ENCODE measurements around the gene PRKAG2. TPM values are rescaled to one million over a fixed set of nuclear protein-coding genes. Genes with fewer than 3 reads are reported as not detected.

The PRKAG2 gene
- polyA plus RNA-seq, 4 donors: 6.1 to 38.1 (median 33.6) TPM

DNA sequence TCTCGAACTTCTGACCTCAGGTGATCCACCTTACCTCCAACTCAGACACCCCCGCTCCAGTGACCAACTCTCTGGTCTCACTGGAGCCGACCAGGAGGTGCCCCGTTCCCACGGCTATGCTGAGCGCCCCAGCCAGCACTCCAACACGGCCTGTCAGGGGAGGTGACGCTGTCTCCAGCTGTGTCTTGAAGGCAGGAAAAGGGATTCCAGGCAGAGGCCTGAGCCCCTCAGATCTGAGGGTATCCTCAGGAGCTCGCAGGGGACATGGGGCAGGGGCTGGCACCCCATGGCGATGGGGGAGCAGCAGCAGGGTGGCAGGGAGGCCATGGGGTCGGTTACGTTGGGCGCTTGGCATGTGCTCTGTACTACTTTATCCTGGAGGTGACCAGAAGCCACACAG is 262.9 kb downstream of the PRKAG2 start:
- DNase-seq (ENCODE audit: low read depth in 4 of 4, low spot score in 3 of 4): no peak

DNA sequence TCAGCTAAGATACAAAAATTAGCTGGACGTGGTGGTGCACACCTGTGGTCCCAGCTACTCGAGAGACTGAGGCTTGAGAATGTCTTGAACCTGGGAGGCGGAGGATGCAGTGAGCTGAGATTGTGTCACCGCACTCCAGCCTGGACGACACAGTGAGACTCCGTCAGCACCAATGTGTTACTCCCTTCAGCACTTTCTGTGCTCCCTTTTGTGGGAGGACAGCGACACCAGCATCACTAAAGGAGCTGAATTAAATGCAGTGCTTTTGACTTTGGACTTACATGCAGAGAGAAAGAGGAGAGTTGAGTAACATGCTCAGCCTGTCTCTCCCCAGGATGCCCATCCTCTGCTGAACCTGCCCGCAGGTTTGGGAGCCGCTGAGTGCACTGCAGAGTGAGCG is 265.0 kb downstream of the PRKAG2 start:
- no peak for DNase-seq (ENCODE audit: low read depth in 4 of 4, low spot score in 3 of 4)

DNA sequence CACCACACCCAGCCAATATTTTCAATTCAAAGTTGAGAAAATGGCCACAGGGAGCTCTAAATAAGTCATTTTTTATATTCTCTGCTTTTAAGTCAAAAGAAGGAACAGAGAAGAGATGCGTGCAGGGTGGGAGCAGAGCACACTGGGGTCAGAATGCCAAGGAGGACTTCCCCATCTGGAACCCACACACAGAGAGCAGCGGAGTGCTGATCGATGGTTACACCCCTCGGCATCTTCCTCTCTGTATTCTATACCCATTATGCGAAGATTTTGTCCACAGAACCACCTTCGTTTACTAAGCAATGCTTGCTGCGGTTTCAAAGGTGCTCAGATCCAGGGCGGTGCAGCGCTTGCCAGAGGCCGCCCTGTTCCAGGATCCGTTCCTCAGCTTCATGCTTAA is 265.9 kb downstream of the PRKAG2 start:
- DNase-seq (ENCODE audit: low read depth in 4 of 4, low spot score in 3 of 4): no peak

DNA sequence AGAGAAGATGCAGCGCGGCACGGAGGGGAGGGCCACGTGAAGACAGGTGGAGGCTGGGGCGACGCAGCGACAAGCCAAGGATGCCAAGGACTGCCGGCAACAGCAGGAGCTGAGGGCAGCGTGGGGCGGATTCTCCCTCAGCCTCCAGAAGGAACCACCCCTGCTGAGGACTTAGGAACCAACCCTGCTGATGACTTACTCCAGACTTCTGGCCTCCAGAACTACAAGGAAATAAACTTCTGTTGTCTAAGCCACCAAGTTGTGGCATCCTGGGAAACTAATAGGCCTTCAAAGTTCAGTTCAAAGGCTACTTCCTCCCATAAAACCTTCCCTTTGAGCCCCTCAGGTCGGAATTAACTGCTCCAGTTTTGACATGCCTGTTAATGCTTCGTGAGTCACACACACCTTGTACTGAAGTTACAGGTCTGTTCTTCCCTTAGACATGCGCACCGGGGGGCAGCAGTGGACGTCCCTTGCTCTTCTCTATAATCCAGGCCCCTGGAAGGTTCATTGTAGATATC is 268.8 kb downstream of the PRKAG2 start:
- DNase-seq (ENCODE audit: low read depth in 4 of 4, low spot score in 3 of 4): no peak

DNA sequence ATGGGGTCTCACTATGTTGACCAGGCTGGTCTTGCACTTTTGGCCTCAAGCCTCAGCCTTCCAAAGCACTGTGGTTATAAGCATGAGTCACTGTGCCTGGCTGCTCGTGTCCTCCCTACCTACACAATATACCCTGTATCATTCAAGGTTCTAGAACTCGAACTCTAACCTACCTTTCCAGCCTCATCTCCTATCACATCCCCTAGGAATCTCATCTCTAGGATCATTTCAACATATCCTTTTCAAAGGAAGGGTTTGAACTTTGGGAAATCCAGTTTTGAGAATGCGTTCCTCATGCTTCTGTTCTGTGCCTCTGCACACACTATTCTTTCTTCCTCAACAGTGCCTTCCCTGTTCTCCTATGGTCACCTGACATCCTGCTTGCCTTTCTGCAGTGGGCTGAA is 269.4 kb downstream of the PRKAG2 start:
- no peak for DNase-seq (ENCODE audit: low read depth in 4 of 4, low spot score in 3 of 4)

DNA sequence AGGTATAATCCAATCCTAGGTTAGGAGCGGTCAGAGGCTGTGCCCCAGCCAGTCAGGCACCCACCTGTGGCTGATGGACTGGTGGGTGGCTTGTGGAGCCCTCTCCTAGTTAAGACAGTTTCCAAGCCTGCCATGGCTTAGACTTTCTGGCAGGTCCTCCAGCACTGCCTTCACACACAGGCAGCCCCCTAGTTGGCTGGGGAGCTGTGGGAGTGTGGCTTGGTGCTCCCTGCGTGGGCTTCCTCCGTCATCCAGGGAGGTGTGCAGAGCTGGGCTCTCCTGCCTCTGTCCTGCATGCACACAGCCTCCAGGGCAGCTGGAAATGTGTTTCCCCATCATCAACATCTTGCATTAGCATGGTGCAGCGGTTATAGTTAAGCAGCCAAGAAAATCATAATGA is 273.0 kb downstream of the PRKAG2 start:
- DNase-seq (ENCODE audit: low read depth in 4 of 4, low spot score in 3 of 4): no peak

DNA sequence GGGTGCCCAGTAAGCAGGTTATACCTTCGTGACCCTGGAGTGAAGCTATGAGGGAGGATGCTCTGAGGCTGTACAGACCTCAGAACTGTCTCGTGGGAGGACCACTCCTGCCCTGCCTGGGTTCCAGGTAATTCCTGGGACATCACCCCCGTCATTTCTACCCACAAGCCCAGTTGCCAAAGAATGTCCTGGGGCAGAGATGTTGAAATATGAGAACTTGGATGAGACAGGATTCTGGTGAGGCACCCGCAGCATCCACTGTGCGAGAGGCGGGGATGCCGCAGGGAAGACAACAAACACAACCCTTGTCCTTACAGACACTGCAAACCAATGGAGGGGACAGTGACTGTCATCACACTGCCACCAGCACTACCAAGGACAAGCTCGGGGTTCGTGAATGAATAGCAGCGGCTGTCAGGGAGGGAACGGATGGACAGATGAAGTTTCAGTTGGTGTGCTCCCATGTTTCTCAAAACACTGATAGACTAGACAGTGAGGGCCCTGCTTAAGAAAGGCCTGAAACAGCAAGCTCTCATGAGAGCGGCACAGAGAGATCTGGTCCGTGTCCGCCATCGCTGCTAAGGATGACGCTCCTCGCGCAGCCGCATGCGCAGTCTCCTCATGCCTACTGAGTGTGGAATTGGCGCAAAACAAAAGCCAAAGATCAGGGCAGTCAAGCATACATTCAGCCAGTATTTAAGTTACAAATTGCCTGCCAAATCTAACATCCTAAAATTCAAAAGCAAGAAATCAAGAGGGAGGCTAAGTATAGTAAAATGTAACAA is 275.2 kb downstream of the PRKAG2 start:
- no peak for DNase-seq (ENCODE audit: low read depth in 4 of 4, low spot score in 3 of 4)

DNA sequence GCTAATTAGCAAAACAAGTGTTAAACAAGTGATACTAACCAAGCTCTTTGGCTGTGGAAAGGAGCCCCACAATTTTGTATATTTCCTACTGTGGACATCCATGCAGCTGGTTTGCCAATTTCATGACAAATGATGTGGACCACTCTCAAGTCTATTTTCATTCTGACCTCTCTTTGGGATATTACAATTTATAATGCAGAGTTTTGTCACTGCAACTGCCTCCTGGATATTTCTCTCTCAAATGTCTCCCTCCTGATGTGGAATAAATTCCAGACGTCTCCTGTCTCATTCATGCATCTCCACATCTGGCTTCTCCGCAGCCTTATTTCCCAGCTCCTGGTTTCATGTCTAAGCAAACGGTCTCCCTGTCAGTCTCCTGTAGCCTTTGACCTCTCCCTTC is 276.6 kb downstream of the PRKAG2 start:
- no peak for DNase-seq (ENCODE audit: low read depth in 4 of 4, low spot score in 3 of 4)

DNA sequence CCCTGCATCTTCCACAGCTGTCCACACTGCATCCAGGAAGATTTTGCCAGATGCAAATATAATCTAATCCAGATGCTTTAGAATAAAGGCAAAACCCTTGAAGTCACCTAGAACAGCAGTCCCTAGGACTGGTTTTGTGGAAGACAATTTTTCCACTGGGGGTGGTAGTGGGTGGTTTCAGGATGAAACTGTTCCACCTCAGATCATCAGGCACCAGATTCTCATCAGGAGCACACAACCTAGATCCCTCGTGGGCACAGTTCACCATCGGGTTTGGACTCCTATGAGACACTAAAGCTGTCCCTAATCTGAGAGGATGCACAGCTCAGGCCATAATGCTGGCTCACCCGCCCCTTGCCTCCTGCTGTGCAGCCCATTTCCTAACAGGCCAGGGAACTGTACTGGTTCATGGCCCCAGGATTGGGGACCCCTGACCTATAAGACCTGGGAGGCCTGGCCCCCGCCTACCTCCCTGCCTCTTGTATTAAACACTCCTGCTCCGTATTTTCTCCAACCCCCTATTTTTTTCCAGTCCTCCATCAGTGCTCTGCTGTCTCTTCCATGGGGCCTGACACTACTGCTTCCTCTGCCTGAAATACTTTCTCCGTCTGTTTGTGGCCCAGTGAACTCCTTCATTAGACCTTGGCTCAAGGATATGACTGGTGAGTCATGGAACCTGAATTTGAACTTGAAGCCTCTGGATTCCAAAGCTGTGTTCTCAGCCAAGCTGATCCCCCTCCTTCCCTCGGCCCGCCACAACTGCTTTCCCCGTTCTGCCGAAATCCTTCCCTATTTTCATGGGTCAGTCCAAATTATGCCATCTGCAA is 277.3 kb downstream of the PRKAG2 start:
- DNase-seq (ENCODE audit: low read depth in 4 of 4, low spot score in 3 of 4): no peak

DNA sequence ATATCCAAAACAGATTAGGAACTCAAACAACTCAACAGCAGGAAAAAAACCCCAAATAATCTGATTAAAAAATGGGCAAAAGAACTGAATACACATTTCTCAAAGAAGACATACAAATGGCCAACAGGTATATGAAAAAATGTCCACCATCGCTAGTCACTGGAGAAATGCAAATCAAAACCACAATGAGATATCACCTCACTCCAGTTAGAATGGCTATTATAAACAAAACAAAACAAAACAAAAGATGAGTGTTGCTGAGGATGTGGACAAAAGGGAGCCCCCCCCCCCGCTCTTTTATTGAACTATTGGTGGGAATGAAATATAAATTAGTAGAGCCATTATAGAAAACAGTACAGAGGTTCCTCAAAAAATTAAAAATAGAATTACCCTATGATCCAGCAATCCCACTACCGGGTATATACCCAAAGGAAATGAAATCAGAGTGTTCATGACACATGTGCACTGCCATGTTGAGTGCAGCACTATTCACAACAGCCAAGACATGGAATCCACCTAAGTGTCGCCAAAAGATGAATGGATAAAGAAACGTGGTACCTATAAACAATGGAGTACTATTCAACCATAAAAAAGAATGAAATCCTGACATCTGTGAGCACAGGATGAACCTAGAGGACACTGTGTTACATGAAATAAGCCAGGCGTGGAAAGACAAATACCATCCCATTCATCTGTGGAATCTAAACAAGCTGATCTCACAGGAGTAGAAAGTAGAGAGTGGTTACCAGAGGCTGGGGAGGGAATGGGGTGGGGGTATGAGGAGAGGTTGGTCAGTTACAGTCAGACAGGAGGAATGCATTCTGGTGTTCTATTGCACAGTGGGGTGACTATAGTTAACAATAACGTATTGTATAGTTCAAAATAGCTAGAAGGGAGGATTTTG is 279.1 kb downstream of the PRKAG2 start:
- DNase-seq (ENCODE audit: low read depth in 4 of 4, low spot score in 3 of 4): no peak

DNA sequence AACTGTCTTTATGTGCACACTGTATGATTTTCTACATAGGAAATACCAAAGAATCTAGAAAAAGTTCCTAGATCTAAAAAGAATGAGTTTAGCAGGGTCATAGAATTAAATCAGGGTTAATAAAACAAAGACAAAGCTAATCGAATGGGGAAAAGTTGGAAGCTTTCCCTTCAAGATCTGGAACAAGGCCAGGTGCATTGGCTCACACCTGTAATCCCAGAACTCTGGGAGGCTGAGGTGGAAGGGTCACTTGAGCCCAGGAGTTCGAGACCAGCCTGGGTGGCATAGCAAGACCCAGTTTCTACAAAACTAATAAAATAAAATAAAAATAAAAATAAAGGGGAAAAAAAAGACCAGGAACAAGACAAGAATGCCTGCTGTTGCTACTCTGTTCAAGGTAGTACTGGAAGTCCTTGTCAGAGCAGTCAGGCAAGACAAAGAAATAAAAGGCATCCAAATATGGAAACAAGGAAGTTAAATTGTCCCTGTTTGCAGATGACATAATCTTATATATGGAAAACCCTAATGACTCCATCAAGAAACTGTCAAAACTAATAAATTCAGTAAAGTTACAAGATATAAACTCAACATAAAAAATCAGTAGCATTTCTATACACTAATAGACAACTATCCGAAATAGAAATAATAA is 281.1 kb downstream of the PRKAG2 start:
- DNase-seq (ENCODE audit: low read depth in 4 of 4, low spot score in 3 of 4): no peak

DNA sequence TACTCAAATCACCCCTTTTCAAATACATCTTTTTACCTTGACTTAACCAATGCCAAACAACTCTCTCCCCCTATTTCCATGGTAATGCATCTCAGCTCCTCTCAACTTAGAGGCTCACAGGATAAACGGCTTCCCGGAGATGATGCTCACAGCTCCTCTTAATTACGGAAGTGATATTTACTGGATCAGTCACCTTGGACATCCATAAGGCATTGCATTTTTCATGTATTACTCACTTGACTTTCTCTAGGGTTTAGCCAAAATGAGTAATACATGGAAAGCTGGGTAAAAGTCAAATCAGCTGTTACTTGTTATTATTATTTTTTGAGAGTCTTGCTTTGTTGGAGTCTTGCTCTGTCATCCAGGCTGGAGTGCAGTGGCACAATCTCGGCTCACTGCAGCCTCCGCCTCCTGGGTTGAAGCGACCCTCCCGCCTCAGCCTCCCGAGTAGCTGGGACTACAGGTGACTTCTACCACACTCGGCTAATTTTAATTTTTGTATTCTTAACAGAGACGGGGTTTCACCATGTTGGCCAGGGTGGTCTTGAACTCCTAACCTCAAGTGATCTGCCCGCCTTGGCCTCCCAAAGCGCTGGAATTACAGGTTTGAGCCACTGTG is 283.9 kb downstream of the PRKAG2 start:
- DNase-seq (ENCODE audit: low read depth in 4 of 4, low spot score in 3 of 4): no peak

DNA sequence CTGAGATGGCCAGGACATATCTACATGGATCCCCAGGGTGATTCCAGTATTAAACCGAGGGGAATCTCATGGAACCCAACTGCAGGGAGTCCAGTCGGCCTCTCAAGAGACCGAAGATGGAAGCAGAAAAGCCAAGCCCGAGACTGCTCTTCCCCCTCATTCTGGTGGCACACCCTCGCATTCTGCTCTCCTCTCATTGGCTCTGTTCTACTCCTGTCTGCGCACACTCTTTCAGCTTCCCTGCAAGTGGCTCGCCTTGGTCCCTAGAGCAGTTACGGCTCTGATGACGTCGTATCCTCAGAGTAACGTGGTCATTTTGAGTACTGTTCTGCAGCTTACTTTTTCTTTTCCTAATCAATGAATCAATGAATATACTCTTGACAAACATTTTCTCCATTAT is 284.6 kb downstream of the PRKAG2 start:
- DNase-seq (ENCODE audit: low read depth in 4 of 4, low spot score in 3 of 4): no peak

DNA sequence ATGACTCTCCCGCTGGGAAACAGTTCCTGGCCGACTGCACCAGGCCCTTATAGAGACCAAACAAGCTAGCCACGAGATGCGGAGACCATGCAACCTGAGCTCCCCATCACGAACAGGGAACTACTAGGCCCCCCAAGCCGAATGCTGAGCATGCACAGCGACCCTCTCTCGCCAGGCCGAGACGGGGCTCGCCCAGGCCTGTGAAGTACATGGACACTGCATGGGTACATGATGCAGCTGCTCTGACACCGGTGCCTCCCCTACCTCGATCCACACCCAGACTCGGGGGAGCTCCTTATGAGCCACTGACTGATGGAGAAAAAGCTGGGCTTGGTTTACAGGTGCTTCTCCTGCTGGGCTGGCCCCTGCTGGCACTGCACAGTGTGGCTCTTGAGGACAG is 285.0 kb downstream of the PRKAG2 start:
- no peak for DNase-seq (ENCODE audit: low read depth in 4 of 4, low spot score in 3 of 4)

DNA sequence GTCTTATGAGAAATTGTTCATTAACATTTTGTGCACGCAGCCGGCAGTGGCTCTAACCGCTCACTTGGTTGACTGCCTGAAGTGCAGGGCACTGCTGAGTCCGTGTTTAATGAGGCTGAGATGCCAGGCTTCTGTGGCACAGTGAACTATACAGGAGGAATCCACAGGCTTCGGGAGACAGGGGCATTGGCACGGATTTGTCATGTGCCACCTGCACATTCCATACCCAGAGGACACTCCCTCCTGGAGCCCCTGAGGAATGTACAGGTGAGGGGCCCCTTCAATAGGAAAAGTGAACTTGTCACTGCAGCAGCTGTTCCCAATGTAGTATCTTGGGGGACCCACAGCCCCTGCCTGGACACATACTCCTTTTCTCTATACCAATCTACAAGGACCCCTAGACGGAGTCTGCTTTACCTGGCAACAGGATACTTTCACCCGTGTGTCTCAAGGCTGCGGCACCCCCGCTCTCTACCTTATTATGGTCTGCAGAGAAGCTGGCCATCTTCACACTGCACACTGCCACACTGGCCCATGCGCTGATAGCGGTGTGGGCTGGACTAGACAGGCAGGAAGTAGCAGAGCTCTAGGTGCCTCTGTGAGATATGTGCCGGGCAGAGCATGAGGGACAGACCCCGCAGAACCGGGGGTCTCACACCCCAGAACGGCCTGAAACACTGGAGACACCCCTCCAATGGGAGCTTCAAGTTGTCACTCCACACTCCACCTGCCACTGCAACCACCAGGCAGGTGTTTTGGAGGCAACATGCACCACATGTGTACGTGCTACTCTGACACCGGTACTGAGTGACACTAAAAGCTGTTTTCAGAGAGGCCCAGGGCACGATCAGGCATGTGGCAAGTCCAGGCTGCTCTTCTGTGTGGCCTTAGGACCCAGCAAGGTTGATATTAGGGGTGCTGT is 285.8 kb downstream of the PRKAG2 start:
- no peak for DNase-seq (ENCODE audit: low read depth in 4 of 4, low spot score in 3 of 4)

DNA sequence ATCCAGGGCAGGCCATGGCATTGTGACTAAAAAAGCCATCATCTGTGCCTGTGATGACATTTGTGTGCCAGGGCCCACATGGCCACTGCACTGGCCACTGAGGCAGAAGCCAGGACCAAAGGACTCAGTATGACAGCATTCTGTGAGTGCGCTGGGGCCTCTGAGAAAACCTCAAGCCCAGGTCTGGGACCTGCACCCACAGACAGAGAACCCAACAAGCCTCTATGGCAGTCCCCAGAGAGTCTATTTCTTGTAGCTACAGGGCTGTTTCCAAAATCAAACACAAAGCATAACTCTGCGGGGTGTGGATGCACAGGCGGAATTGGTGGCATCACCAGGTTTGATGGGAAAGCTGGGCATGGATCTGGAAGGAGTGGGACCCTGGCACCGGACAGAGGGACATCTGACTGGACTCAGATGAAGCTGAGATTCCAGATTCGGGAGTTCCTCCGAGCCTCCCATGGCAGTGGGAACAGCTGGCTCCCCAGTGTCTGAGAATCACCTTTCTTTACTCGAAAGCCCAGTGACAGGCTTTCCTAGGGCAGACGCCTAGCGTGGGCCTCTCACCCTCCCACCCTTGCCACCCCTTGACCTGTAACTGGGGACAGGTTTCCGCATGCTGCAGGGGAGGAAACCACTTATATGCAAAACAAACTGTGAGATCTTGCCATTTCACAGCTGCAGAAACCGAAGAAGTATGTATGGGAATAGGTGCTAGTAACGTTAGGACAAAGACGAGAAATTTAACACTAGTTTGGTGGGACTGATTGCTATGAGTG is 286.7 kb downstream of the PRKAG2 start:
- DNase-seq (ENCODE audit: low read depth in 4 of 4, low spot score in 3 of 4): no peak

DNA sequence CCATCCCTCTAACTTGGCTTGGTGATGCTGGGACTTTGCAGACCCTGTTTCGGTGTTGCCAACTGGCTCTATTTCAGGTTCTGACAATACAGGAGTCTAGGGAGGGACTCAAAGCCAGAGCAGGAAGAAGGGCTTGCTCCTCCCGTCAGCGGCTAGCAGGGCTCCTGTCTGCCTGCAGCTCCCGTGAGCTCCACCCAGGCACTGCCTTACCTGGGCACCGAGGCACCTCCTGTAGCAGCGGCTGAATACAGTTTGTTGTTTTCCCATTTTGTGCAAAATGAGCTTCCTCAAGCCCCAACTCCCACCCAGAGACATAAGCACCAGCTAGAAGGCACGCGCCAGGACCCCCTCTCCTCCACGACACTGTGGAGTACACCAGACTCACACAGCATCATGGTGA is 287.9 kb downstream of the PRKAG2 start:
- DNase-seq (ENCODE audit: low read depth in 4 of 4, low spot score in 3 of 4): no peak

Measured in left renal pelvis (tissue), 4 donors.